ENCODE data around the gene DGKD. TPM values are rescaled to one million over a fixed set of nuclear protein-coding genes. Genes with fewer than 3 reads are reported as not detected.

Gene DGKD
- total and polyA plus RNA-seq, 2 donors (not counting 1 experiment from before 2014, with no cell fraction given), result 224 to 396 TPM

DNA sequence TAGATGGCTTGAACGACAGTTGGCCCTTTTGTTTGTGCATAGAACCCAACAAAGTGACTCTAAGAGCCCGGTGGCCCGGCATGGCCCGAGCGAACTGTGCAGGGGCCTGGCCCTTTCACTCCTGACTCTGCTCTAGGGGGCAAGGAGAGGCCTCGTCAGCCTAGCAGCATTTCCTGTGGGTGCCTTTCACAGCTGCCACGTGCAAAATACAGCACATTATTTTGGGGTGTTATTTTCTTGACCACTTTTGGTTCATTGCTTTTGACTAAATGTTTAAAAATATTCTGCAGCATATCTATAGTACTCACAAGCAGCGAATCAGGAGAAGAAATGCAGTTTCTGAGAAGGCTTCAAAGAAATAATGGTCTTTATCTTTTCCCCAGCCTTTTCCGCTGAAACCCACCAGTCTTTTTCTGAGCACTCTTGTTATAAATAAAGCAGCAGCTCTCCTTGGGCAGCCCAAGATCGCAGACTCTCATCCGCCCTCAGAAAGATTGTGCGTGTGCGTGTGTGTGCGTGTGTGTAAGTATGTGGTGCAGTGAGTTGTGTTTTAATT is 31.3 kb downstream of the DGKD start:
- H3K9me3 Mint-ChIP-seq (ENCODE audit: insufficient read depth), result no peaks in the 10 kb centered on the region
- peaks cover 87% of the 10 kb centered on the region for H3K4me1 Mint-ChIP-seq
- peak overlapping the region; percentile 78 for H3K4me3 Mint-ChIP-seq
- peak overlapping the region; percentile 59 for H3K4me2 ChIP-seq (replicated peaks; ENCODE audit: low read depth, low read length, poor library complexity, severe bottlenecking)
- H3K27ac Mint-ChIP-seq, result peak overlapping the region; percentile 76
- POLR2A ChIA-PET, result interaction anchor here (0.6 to 2.0 kb wide), 4 partner anchors 28 to 572 kb away, joined by 3 to 7 read pairs (median 4); no protein-coding TSS in a partner anchor
- 5% methylated on average over 6 of the region's 14 CpGs for WGBS (ENCODE audit: insufficient coverage)
- DNase-seq (peak; percentile 48), ATAC-seq (ENCODE audit: low read depth) (peak; percentile 50)
- CTCF ChIA-PET, result interaction anchor here (0.6 to 3.3 kb wide), 14 partner anchors 9 to 624 kb away, joined by 3 to 15 read pairs (median 4); partner anchors contain the start of gene SAG
- H2AFZ ChIP-seq (ENCODE audit: insufficient read depth, low read depth, low read length, poor library complexity, severe bottlenecking), result peak overlapping the region; percentile 8
- H3K36me3 ChIP-seq (replicated peaks in 1 of 2; ENCODE audit: control extremely low read depth in 1 of 2, control insufficient read depth in 1 of 2, extremely low read depth in 1 of 2, insufficient read depth in 2 of 2, low read length in 1 of 2), result peaks cover 1 to 29% of the 10 kb centered on the region in 2 experiments
- intact Hi-C loops (cut with micrococcal nuclease), result loop anchor here (2.0 to 10.0 kb wide), 3 partner anchors 27 to 531 kb away; no protein-coding TSS in a partner anchor
- H3K27me3 ChIP-seq (replicated peaks in 1 of 4; ENCODE audit: control extremely low read depth in 1 of 4, control insufficient read depth in 3 of 4, insufficient read depth in 4 of 4, low read length in 3 of 4), result no peaks in the 10 kb centered on the region
- H3K9ac ChIP-seq (ENCODE audit: low read length), result peak overlapping the region; percentile 40
- peak overlapping the region; percentile 78 to 85 for H3K27ac ChIP-seq (ENCODE audit: low read length in 2 of 2)
- no peaks in the 10 kb centered on the region for H3K9me3 ChIP-seq (ENCODE audit: control extremely low read depth in 1 of 3, control insufficient read depth in 2 of 3, insufficient read depth in 1 of 3, low read length in 2 of 3)
- H3K27me3 Mint-ChIP-seq, result no peaks in the 10 kb centered on the region
- H3K79me2 ChIP-seq (ENCODE audit: control insufficient read depth, insufficient read depth, low read length), result peaks cover 98% of the 10 kb centered on the region
- TF ChIP-seq EZH2 (IDR thresholded peaks at IDR 0.05; ENCODE audit: borderline replicate concordance, insufficient read depth, low read depth, low read length, poor library complexity, severe bottlenecking), result no peak
- TF ChIP-seq, protein P1, sequence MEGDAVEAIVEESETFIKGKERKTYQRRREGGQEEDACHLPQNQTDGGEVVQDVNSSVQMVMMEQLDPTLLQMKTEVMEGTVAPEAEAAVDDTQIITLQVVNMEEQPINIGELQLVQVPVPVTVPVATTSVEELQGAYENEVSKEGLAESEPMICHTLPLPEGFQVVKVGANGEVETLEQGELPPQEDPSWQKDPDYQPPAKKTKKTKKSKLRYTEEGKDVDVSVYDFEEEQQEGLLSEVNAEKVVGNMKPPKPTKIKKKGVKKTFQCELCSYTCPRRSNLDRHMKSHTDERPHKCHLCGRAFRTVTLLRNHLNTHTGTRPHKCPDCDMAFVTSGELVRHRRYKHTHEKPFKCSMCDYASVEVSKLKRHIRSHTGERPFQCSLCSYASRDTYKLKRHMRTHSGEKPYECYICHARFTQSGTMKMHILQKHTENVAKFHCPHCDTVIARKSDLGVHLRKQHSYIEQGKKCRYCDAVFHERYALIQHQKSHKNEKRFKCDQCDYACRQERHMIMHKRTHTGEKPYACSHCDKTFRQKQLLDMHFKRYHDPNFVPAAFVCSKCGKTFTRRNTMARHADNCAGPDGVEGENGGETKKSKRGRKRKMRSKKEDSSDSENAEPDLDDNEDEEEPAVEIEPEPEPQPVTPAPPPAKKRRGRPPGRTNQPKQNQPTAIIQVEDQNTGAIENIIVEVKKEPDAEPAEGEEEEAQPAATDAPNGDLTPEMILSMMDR (IDR thresholded peaks at IDR 0.05), result no peak
- H3K4me3 ChIP-seq (ENCODE audit: control extremely low read depth in 1 of 5, extremely low read depth in 1 of 5, insufficient read depth in 1 of 5, low read depth in 2 of 5, low read length in 4 of 5), result peak overlapping the region in 3 of 5 experiments; percentile 7 to 40 (median 12)
- H4K20me1 ChIP-seq (ENCODE audit: control insufficient read depth, insufficient read depth, low read length, poor library complexity, severe bottlenecking), result peaks cover 64% of the 10 kb centered on the region
- H3K4me1 ChIP-seq (ENCODE audit: control insufficient read depth in 2 of 2, insufficient read depth in 2 of 2, low read length in 2 of 2), result peaks cover 75 to 77% of the 10 kb centered on the region in 2 donors
